B cell (primary cell): ENCODE data around the gene ERC2. TPM values are rescaled to one million over a fixed set of nuclear protein-coding genes. Genes with fewer than 3 reads are reported as not detected.

Experiments
- ATAC-seq: fragments of 200-7000 bp; cut with Tn5 transposase; one replicate; pipeline ENCODE4 v1.10.0; 2021; ENCODE audit warnings: low read depth, mild to moderate bottlenecking, moderate number of reproducible peaks, moderate library complexity
- CTCF ChIA-PET: fragments of 350-600 bp; sonication (Branson Sonifier 250); formaldehyde crosslinking; loops from one replicate; lab custom pipeline; 2021; ENCODE audit warnings: antibody characterized with exemption, inconsistent platforms; lab: Charles Lee
- POLR2A ChIA-PET: fragments of 350-600 bp; sonication (Branson Sonifier 250); formaldehyde crosslinking; loops from one replicate; lab custom pipeline; 2021; ENCODE audit warnings: antibody characterized with exemption; lab: Charles Lee
- DNase-seq: peaks from one replicate; pipeline ENCODE4 v3.0.0; 2013
- H2AFZ ChIP-seq: 2 replicates; pipeline ENCODE4 v1.6.1; 2012; ENCODE audit warnings: mild to moderate bottlenecking, low read depth, low read length; ENCODE audit not compliant: insufficient read depth, poor library complexity, severe bottlenecking
- H3K27ac ChIP-seq, 2 donors: 1 replicate in 1 of 2; 2 replicates in 1 of 2; pipeline ENCODE4 v1.5.1; 2012 to 2013; ENCODE audit warnings: low read length in 2 of 2, mild to moderate bottlenecking in 2 of 2, moderate library complexity in 1 of 2
- H3K27me3 ChIP-seq, 4 experiments: fragments of 200-600 bp in 1 of 4; sonication (generic) in 1 of 4; replicated peaks in 1 of 4; 1 replicate in 2 of 4; 2 replicates in 2 of 4; pipeline versions ENCODE4 v1.6.1 to v1.7.0; 2013 to 2016; ENCODE audit warnings: low read length in 3 of 4, mild to moderate bottlenecking in 2 of 4, mixed read lengths in 1 of 4, moderate library complexity in 1 of 4; ENCODE audit not compliant: insufficient read depth in 4 of 4, control insufficient read depth in 3 of 4; ENCODE audit errors: control extremely low read depth in 1 of 4
- H3K36me3 ChIP-seq, 2 experiments: replicated peaks in 1 of 2; 1 replicate in 1 of 2; 2 replicates in 1 of 2; pipeline versions ENCODE4 v1.6.1 to v1.7.1; 2013; ENCODE audit warnings: low read length in 1 of 2; ENCODE audit not compliant: insufficient read depth in 2 of 2, control insufficient read depth in 1 of 2; ENCODE audit errors: control extremely low read depth in 1 of 2, extremely low read depth in 1 of 2
- H3K4me1 ChIP-seq, 2 donors: fragments of 200-600 bp in 1 of 2; sonication (generic) in 1 of 2; 1 replicate in 1 of 2; 2 replicates in 1 of 2; pipeline versions ENCODE4 v1.5.1 to v1.6.1; 2013 to 2017; ENCODE audit warnings: low read length in 2 of 2; ENCODE audit not compliant: control insufficient read depth in 2 of 2, insufficient read depth in 2 of 2
- H3K4me2 ChIP-seq: replicated peaks from 2 replicates; pipeline ENCODE3; 2012; ENCODE audit warnings: mild to moderate bottlenecking, low read depth, low read length; ENCODE audit not compliant: poor library complexity, severe bottlenecking
- H3K4me3 ChIP-seq, 5 experiments: fragments of 200-600 bp in 1 of 5; sonication (generic) in 1 of 5; 1 replicate in 3 of 5; 2 replicates in 2 of 5; pipeline versions ENCODE4 v1.5.1 to v1.7.0; 2011 to 2016; ENCODE audit warnings: low read length in 4 of 5, mild to moderate bottlenecking in 4 of 5, low read depth in 2 of 5, control low read depth in 1 of 5, moderate library complexity in 1 of 5; ENCODE audit not compliant: insufficient read depth in 1 of 5; ENCODE audit errors: control extremely low read depth in 1 of 5, extremely low read depth in 1 of 5
- H3K79me2 ChIP-seq: fragments of 200-600 bp; sonication (generic); one replicate; pipeline ENCODE4 v1.6.0; 2016; ENCODE audit warnings: low read length; ENCODE audit not compliant: control insufficient read depth, insufficient read depth
- H3K9ac ChIP-seq: fragments of 200-600 bp; sonication (generic); 2 replicates; pipeline ENCODE4 v1.6.1; 2017; ENCODE audit warnings: mild to moderate bottlenecking, low read length, moderate library complexity
- H3K9me3 ChIP-seq, 3 donors: one replicate each; pipeline versions ENCODE4 v1.6.1 to v1.7.1; 2013; ENCODE audit warnings: low read length in 2 of 3; ENCODE audit not compliant: control insufficient read depth in 2 of 3, insufficient read depth in 1 of 3; ENCODE audit errors: control extremely low read depth in 1 of 3
- H4K20me1 ChIP-seq: 2 replicates; pipeline ENCODE4 v1.6.0; 2012; ENCODE audit warnings: mild to moderate bottlenecking, low read length; ENCODE audit not compliant: insufficient read depth, control insufficient read depth, poor library complexity, severe bottlenecking
- H3K27ac Mint-ChIP-seq: one replicate; pipeline ENCODE4 v1.8.0; 2021; ENCODE audit warnings: mixed read lengths
- H3K27me3 Mint-ChIP-seq: one replicate; pipeline ENCODE4 v1.8.0; 2021; ENCODE audit warnings: mixed read lengths
- H3K4me1 Mint-ChIP-seq: one replicate; pipeline ENCODE4 v1.8.0; 2021; ENCODE audit warnings: mixed read lengths
- H3K4me3 Mint-ChIP-seq: one replicate; pipeline ENCODE4 v1.8.0; 2021; ENCODE audit warnings: mixed read lengths
- H3K9me3 Mint-ChIP-seq: one replicate; pipeline ENCODE4 v1.8.0; 2022; ENCODE audit warnings: mixed read lengths; ENCODE audit not compliant: insufficient read depth
- EZH2 ChIP-seq: IDR thresholded peaks from 2 replicates; pipeline ENCODE4 v1.6.1; 2012; ENCODE audit warnings: borderline replicate concordance, low read depth, mild to moderate bottlenecking, moderate library complexity, low read length; ENCODE audit not compliant: insufficient read depth, poor library complexity, severe bottlenecking
- WGBS: methylation state at CpG from one replicate; pipeline ENCODE4 v1.1.5; 2013; ENCODE audit warnings: missing lambda C conversion rate; ENCODE audit not compliant: insufficient coverage; 5-methylcytosine and 5-hydroxymethylcytosine counted together
- intact Hi-C: fragments of 100-400 bp; cut with micrococcal nuclease; formaldehyde crosslinking; loops from one replicate; pipeline ENCODE4 v1.10.0; 2022
- polyA plus RNA-seq: library from polyadenylated mRNA; depleted of rRNA; stranded (reverse); fragments of >200 nt; gene quantifications from 2 replicates; pipeline ENCODE4 v1.2.3, GENCODE V29; 2012
- total RNA-seq, 2 donors: library from RNA; stranded (reverse); fragments of 120-200 nt in 1 of 2; gene quantifications; 1 replicate in 1 of 2; 2 replicates in 1 of 2; pipeline versions ENCODE4 v1.2.3 to v1.2.4, GENCODE V29; 2013 to 2022
- TF ChIP-seq, protein P1 (sequence below): fragments of 200-600 bp; IDR thresholded peaks from one replicate; pipeline ENCODE4 v1.8.0; 2022; ENCODE audit warnings: antibody characterized with exemption, mild to moderate bottlenecking

The ERC2 gene
- total and polyA plus RNA-seq, 2 donors (not counting 1 experiment from before 2014, with no cell fraction given) = not detected

GRCh38 chr3:55611121-55611520 is 857.1 kb downstream of the ERC2 start:
- no peaks in the 10 kb centered on the region for H3K79me2 ChIP-seq
- no peaks in the 10 kb centered on the region for H3K4me1 ChIP-seq
- Mint-ChIP-seq H3K4me1 (no peaks in the 10 kb centered on the region), H3K9me3 (no peaks in the 10 kb centered on the region), H3K27ac (no peak overlapping the region), H3K27me3 (no peaks in the 10 kb centered on the region), H3K4me3 (no peak overlapping the region)
- POLR2A ChIA-PET = no interaction called here
- H3K4me3 ChIP-seq = no peak overlapping the region
- CTCF ChIA-PET = no interaction called here
- no peak for ATAC-seq
- no peak overlapping the region for H3K4me2 ChIP-seq
- DNase-seq = no peak
- peaks cover 0 to 3% (median 0%) of the 10 kb centered on the region in 3 donors for H3K9me3 ChIP-seq
- no peaks in the 10 kb centered on the region for H4K20me1 ChIP-seq
- no peak overlapping the region for H2AFZ ChIP-seq
- 100% methylated on average over 1 of the region's 1 CpG for WGBS
- TF ChIP-seq EZH2 = no peak
- TF ChIP-seq, protein P1, sequence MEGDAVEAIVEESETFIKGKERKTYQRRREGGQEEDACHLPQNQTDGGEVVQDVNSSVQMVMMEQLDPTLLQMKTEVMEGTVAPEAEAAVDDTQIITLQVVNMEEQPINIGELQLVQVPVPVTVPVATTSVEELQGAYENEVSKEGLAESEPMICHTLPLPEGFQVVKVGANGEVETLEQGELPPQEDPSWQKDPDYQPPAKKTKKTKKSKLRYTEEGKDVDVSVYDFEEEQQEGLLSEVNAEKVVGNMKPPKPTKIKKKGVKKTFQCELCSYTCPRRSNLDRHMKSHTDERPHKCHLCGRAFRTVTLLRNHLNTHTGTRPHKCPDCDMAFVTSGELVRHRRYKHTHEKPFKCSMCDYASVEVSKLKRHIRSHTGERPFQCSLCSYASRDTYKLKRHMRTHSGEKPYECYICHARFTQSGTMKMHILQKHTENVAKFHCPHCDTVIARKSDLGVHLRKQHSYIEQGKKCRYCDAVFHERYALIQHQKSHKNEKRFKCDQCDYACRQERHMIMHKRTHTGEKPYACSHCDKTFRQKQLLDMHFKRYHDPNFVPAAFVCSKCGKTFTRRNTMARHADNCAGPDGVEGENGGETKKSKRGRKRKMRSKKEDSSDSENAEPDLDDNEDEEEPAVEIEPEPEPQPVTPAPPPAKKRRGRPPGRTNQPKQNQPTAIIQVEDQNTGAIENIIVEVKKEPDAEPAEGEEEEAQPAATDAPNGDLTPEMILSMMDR = no peak
- H3K36me3 ChIP-seq = no peaks in the 10 kb centered on the region
- intact Hi-C loops = no loop called here
- no peak overlapping the region for H3K9ac ChIP-seq
- no peaks in the 10 kb centered on the region for H3K27me3 ChIP-seq
- H3K27ac ChIP-seq = no peak overlapping the region

- intact Hi-C loops = no loop called here
- no peaks in the 10 kb centered on the region for H3K27me3 Mint-ChIP-seq
- no peak overlapping the region for H3K4me2 ChIP-seq
- no peaks in the 10 kb centered on the region for H4K20me1 ChIP-seq
- peaks cover 0 to 3% (median 0%) of the 10 kb centered on the region in 3 donors for H3K9me3 ChIP-seq
- no peak overlapping the region for H3K27ac Mint-ChIP-seq
- H3K36me3 ChIP-seq = no peaks in the 10 kb centered on the region
- H3K4me3 Mint-ChIP-seq = no peak overlapping the region
- ATAC-seq (no peak), DNase-seq (no peak)
- H3K4me1 ChIP-seq = no peaks in the 10 kb centered on the region
- peaks cover 3% of the 10 kb centered on the region for H3K4me1 Mint-ChIP-seq
- no peaks in the 10 kb centered on the region for H3K79me2 ChIP-seq
- ChIA-PET POLR2A (no interaction called here), CTCF (no interaction called here)
- H3K27me3 ChIP-seq = no peaks in the 10 kb centered on the region
- no peaks in the 10 kb centered on the region for H3K9me3 Mint-ChIP-seq
- H3K27ac ChIP-seq = no peak overlapping the region
- H3K4me3 ChIP-seq = no peak overlapping the region
- 87% methylated on average over 5 of the region's 10 CpGs for WGBS
- no peak overlapping the region for H3K9ac ChIP-seq
- H2AFZ ChIP-seq = no peak overlapping the region
- TF ChIP-seq, protein P1 = no peak
- no peak for TF ChIP-seq EZH2
Observed at GRCh38 chr3:55609230-55609827, 858.9 kb downstream of the ERC2 start.
